GM10248 (cell line): ENCODE measurements around the gene C5orf15.
"Not testable (repeated sequence)": the region's sequence is repeated elsewhere in the genome, so short reads cannot be mapped to it uniquely, and the experiment has no call there.

Experiments used
- CTCF ChIA-PET: fragments of 300-600 bp; sonication (Branson Sonifier 250); formaldehyde crosslinking; extraction: SDS; loops from one replicate; lab custom pipeline; 2021; ENCODE audit warnings: antibody characterized with exemption; lab: Yijun Ruan, JAX
- POLR2A ChIA-PET: fragments of 350-650 bp; sonication (Branson Sonifier 250); formaldehyde crosslinking; extraction: SDS; loops from one replicate; lab custom pipeline; 2020; ENCODE audit warnings: antibody characterized with exemption; lab: Yijun Ruan, JAX
- DNase-seq: peaks from one replicate; pipeline ENCODE4 v3.0.0; 2012; ENCODE audit errors: extremely low spot score
- TF ChIP-seq, protein P1 (sequence below): IDR thresholded peaks from 2 replicates; pipeline ENCODE4 v1.5.1; 2012; ENCODE audit warnings: mild to moderate bottlenecking, low read depth; ENCODE audit errors: extremely low read depth, missing control alignments, control extremely low read depth

Gene C5orf15

DNA sequence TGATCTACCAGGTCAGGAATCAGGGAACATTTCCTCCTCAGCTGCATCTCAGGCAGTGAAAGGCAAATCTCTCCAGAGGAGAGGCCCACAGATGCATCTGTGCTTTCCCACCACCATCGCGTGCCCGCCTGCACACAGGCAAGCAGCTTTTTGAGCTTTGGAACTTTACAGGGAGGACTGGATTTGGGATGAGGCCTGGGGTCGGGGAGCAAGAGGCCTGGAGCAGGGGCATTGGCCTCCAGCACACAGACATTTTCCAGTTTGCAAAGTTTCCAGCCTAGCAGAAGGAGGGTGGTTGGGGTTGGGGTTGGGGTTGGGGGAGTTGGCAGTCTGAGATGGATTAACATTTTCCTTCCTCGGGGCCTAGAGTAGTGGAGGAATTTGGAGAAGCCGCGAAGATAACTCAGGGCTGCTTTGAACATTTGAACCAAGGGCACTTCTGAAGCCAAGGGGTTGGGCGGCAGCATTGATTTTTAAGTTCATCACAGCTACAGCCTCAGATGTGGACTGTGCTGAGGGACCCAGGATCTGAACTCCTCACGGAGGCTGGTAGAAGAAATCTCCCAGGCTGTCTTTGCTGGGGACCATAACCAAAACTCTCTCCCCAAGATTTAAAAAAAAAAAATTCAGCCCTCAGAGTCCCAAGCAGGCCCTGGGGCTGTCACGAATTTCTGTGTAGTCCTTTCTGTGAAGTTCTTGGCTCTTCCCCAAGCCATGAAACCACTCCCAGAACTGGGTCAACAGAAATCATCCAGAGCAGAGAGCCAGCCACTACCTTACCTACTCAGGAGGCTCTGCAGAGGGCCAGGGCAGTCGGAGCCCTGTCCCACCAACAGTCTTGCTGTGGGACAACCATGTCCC is 25.6 kb downstream of the C5orf15 start:
- TF ChIP-seq, protein P1, sequence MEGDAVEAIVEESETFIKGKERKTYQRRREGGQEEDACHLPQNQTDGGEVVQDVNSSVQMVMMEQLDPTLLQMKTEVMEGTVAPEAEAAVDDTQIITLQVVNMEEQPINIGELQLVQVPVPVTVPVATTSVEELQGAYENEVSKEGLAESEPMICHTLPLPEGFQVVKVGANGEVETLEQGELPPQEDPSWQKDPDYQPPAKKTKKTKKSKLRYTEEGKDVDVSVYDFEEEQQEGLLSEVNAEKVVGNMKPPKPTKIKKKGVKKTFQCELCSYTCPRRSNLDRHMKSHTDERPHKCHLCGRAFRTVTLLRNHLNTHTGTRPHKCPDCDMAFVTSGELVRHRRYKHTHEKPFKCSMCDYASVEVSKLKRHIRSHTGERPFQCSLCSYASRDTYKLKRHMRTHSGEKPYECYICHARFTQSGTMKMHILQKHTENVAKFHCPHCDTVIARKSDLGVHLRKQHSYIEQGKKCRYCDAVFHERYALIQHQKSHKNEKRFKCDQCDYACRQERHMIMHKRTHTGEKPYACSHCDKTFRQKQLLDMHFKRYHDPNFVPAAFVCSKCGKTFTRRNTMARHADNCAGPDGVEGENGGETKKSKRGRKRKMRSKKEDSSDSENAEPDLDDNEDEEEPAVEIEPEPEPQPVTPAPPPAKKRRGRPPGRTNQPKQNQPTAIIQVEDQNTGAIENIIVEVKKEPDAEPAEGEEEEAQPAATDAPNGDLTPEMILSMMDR = no peak
- CTCF ChIA-PET = interaction anchor here (0.7 to 3.0 kb wide), 3 partner anchors 189 to 519 kb away, joined by 3 to 14 read pairs (median 13); no protein-coding TSS in a partner anchor
- POLR2A ChIA-PET = no interaction called here
- DNase-seq = no peak

DNA sequence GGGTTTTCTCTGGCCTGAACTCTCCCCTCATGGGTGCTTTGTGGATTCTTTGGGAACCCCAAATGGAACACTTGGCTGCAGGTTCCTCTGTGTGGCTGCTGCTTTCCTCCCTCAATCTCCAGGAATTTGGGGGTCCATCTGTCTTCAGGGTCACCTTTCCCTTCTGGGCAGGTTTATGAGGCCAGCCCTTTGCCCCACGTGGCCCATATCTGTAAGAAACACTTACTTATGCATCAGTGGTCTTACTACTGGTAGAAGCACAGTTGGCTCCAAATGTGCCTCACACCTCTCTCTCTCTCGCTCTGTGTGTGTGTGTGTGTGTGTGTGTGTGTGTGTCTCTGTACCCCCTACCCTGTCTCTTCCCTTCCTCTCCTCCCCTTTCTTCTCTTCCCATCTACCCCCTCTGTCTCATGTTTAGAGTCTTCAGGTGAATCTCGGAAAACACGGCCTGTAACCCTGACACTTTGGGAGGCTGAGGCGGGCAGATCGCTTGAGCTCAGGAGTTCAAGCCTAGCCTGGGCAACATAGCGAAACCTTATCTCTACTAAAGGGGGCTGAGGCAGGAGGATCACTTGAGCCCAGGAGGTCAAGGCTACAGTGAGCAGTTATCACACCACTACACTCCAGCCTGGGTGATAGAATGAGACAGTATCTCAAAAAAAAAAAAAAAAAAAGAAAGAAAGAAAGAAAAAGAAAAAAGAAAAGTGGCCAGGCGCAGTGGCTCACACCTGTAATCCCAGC is 26.8 kb downstream of the C5orf15 start:
- ChIA-PET CTCF (interaction anchor here (0.7 kb wide), 1 partner anchor 188 kb away, joined by 3 read pairs; no protein-coding TSS in a partner anchor), POLR2A (no interaction called here)
- TF ChIP-seq, protein P1 = no peak
- DNase-seq = no peak

DNA sequence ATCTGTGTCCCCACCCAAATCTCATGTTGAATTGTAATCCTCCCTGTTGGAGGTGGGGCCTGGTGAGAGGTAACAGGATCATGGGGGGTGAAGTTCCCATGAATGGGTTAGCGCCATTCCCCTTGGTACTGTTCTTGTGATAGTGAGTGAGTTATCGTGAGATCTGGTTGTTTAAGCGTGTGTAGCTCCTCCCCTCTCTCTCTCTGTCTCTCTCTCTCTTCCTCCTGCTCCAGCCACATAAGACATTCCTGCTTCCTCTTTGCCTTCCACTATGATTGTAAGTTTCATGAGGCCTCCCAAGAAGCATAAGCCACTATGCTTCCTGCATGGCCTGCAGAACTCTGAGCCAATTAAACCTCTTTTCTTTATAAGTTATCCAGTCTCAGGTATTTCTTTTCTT is 28.8 kb downstream of the C5orf15 start:
- TF ChIP-seq, protein P1 = no peak
- DNase-seq = no peak
- POLR2A ChIA-PET = no interaction called here
- CTCF ChIA-PET = interaction anchor here (1.3 kb wide), 1 partner anchor 386 kb away, joined by 3 read pairs; no protein-coding TSS in a partner anchor

DNA sequence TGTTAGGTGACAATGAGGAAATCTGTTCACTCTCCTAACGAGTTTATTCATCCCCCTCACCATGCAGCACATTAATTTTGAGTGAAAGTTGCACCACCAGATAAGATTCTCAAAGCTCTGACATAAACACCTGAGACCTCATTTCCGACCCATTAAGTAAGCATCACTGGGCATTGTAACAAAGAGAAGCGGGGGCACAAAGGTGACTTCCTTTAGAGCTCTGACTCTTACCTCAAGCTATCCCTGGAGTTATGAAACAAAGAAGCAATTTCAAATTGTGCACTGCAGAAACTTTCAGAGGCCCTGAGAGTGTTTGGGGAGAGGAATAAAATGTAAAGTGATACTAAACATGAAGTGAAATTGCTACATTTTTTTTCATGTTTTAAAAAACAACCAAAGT is 29.5 kb downstream of the C5orf15 start:
- ChIA-PET POLR2A (no interaction called here), CTCF (interaction anchor here (0.9 to 2.7 kb wide), 5 partner anchors 9 to 41 kb away, joined by 3 to 11 read pairs (median 3); no protein-coding TSS in a partner anchor)
- TF ChIP-seq, protein P1 = no peak
- DNase-seq = no peak

DNA sequence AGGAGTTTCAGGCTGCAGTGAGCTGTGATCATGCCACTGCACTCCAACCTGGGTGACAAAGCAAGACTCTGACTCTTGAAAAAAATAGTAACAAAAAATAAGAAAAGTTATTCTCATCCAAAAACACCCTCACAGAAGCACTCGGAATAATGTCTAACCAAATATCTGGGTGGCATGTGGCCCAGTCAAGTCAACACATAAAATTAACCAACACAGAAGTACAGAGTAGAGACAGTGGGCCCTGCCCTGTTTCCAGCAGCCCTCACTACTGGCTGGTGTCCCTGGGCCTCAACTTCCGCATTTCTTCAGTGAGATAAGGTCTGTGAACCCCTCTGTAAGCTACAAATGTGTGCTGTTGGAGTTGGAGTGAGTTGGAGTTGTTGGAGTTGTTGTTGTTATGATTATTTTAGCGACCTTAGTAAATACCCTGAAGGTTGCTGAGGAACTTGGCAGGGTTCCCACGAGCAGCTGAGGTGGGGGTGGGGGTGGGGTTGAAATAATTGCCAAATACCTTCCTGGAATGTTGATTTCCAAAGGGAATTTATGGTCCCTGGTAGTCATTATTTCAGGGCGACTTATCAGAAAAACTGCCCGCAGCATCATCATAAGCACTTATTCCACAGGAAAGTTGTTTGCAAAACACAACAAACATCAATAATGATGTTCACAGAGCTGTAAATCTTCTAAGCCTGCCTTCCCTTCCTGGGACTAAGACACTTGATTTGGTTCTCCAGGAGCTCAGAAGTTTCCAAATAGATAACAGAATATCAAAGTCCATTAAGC is 30.2 kb downstream of the C5orf15 start:
- POLR2A ChIA-PET = no interaction called here
- TF ChIP-seq, protein P1 = no peak
- CTCF ChIA-PET = interaction anchor here (0.9 to 2.7 kb wide), 5 partner anchors 8 to 41 kb away, joined by 3 to 11 read pairs (median 3); no protein-coding TSS in a partner anchor
- DNase-seq = no peak

DNA sequence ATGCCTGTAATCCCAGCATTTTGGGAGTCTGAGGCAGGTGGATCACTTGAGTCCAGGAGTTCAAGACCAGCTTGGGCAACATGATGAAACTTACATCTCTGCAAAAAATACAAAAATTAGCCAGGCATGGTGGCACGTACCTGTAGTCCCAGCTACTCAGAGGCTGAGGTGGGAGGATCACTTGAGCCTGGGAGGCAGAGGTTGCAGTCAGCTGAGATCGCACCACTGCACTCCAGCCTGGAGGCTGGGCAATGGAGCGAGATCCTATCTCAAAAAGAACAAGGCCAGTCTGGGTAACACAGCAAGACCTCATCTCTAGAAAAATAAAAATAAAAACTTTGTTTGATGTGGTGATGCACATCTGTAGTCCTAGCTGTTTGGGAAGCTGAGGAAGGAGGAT is 30.8 kb downstream of the C5orf15 start:
- DNase-seq, POLR2A ChIA-PET: not testable (repeated sequence)
- CTCF ChIA-PET = interaction anchor here (2.7 kb wide), 1 partner anchor 11 kb away, joined by 11 read pairs; no protein-coding TSS in a partner anchor
